ENCODE results near the gene CDKAL1.

DNA sequence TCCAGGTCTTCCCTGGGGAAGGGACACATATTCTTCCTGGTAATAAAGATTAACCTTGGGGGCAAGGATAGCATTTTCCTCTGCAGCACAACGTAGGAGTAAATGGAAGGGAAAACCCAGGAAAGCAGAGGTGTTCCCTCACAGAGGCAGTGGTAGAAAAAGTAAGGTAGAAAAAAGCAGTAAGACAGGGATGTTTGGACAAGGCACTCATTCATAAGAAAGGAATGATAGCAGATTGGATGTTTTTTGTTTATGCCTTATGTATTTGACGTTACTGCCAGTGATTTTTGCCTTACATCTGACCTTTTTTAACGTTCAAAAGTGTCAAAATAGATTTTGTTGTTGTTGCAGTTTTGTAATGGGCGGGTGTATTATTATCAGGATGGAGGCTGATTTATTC lies 395.0 kb downstream of the CDKAL1 start:
- TF ChIP-seq ZFP3 (CRISPR knock-in tag; IDR thresholded peaks at IDR 0.05) (no peak), ISL1 (CRISPR knock-in tag; IDR thresholded peaks at IDR 0.05) (no peak), ZNF70 (CRISPR knock-in tag; IDR thresholded peaks at IDR 0.05) (no peak), ARNTL (CRISPR knock-in tag; IDR thresholded peaks at IDR 0.05; ENCODE audit: borderline replicate concordance, low read depth) (no peak), RARB (CRISPR knock-in tag; IDR thresholded peaks at IDR 0.05) (no peak), ZNF8 (CRISPR knock-in tag; IDR thresholded peaks at IDR 0.05) (no peak), ZFP30 (CRISPR knock-in tag; IDR thresholded peaks at IDR 0.05) (no peak), ZC3H10 (CRISPR knock-in tag; IDR thresholded peaks at IDR 0.05) (no peak)
- TF ChIP-seq, protein P1, sequence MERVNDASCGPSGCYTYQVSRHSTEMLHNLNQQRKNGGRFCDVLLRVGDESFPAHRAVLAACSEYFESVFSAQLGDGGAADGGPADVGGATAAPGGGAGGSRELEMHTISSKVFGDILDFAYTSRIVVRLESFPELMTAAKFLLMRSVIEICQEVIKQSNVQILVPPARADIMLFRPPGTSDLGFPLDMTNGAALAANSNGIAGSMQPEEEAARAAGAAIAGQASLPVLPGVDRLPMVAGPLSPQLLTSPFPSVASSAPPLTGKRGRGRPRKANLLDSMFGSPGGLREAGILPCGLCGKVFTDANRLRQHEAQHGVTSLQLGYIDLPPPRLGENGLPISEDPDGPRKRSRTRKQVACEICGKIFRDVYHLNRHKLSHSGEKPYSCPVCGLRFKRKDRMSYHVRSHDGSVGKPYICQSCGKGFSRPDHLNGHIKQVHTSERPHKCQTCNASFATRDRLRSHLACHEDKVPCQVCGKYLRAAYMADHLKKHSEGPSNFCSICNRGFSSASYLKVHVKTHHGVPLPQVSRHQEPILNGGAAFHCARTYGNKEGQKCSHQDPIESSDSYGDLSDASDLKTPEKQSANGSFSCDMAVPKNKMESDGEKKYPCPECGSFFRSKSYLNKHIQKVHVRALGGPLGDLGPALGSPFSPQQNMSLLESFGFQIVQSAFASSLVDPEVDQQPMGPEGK (CRISPR knock-in tag; IDR thresholded peaks at IDR 0.05; ENCODE audit: borderline replicate concordance) = no peak
- TF ChIP-seq, protein P2, sequence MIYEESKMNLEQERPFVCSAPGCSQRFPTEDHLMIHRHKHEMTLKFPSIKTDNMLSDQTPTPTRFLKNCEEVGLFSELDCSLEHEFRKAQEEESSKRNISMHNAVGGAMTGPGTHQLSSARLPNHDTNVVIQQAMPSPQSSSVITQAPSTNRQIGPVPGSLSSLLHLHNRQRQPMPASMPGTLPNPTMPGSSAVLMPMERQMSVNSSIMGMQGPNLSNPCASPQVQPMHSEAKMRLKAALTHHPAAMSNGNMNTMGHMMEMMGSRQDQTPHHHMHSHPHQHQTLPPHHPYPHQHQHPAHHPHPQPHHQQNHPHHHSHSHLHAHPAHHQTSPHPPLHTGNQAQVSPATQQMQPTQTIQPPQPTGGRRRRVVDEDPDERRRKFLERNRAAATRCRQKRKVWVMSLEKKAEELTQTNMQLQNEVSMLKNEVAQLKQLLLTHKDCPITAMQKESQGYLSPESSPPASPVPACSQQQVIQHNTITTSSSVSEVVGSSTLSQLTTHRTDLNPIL (CRISPR knock-in tag; IDR thresholded peaks at IDR 0.05; ENCODE audit: low read depth) = no peak
- TF ChIP-seq, protein P3, sequence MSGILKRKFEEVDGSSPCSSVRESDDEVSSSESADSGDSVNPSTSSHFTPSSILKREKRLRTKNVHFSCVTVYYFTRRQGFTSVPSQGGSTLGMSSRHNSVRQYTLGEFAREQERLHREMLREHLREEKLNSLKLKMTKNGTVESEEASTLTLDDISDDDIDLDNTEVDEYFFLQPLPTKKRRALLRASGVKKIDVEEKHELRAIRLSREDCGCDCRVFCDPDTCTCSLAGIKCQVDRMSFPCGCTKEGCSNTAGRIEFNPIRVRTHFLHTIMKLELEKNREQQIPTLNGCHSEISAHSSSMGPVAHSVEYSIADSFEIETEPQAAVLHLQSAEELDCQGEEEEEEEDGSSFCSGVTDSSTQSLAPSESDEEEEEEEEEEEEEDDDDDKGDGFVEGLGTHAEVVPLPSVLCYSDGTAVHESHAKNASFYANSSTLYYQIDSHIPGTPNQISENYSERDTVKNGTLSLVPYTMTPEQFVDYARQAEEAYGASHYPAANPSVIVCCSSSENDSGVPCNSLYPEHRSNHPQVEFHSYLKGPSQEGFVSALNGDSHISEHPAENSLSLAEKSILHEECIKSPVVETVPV (CRISPR knock-in tag; IDR thresholded peaks at IDR 0.05) = no peak

Measured in SK-N-SH treated with all-trans-retinoic acid at 6 μM for 48 hours (cell line).